Measurements from ENCODE around the gene KRTAP29-1.
"Not testable (repeated sequence)": the region's sequence is repeated elsewhere in the genome, so short reads cannot be mapped to it uniquely, and the experiment has no call there.

KRTAP29-1 gene, protein sequence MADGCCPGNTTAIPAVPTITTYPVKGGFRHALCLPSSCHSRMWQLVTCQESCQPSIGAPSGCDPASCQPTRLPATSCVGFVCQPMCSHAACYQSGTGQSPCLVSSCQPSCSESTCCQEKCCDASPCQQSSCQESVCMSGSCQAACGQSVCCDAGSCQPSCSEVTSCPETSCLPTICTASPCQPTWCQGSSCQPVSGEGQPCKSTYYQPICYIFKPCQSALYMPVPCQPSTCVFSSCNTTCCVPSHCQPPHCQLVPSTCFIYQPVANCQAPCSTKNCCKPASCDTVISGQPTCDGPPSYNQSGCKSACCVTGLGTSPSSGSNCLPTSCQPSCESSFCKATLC

DNA sequence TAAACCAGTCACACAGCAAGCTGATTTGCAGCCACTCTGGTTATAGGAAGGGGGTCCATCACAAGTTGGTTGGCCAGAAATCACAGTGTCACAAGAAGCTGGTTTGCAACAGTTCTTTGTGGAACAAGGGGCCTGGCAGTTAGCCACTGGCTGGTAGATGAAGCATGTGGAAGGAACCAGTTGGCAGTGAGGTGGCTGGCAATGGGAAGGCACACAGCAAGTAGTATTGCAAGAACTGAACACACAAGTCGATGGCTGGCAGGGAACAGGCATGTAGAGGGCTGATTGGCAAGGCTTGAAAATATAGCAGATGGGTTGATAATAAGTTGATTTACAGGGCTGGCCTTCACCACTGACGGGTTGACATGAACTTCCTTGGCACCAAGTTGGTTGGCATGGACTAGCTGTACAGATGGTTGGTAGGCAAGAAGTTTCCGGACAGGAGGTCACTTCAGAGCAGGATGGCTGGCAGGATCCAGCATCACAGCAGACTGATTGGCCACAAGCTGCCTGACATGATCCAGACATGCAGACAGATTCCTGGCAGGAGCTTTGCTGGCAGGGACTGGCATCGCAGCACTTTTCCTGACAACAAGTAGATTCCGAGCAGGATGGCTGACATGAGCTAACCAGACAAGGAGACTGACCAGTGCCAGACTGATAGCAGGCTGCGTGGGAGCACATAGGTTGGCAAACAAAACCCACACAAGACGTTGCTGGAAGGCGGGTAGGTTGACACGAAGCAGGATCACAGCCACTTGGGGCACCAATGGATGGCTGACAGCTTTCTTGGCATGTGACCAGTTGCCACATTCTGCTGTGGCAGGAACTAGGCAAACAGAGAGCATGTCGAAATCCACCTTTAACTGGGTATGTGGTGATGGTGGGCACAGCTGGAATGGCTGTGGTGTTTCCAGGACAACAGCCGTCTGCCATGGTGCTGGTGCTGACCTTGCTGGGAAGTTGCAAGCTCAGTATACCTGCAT, at the start of gene KRTAP29-1:
KRTAP29-1 (minus strand) TSS at position 936 of the 986 bp plus-strand sequence; CDS start at position 936, 0 bp downstream.
- no peak for DNase-seq (ENCODE audit: low spot score)

DNA sequence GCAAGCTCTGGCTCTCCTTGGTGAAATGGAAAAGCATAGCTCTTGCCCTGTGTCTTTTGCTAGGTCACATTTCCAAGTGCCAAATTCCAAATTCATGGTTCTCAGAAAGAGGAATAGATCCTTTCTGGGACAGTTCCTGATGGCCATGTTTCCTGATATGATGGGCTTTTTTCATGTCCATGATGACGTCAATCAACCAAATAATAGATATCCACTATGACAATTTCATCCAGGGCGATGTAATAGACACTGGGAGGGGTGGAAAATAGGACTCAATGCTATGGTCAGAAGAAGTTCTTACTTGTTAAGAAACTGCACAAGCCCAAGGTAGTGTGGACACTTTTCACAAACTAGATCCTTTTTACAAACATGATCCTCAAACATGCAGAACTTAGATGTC, 48.5 kb upstream of the KRTAP29-1 start:
- no peak for DNase-seq (ENCODE audit: low spot score)

DNA sequence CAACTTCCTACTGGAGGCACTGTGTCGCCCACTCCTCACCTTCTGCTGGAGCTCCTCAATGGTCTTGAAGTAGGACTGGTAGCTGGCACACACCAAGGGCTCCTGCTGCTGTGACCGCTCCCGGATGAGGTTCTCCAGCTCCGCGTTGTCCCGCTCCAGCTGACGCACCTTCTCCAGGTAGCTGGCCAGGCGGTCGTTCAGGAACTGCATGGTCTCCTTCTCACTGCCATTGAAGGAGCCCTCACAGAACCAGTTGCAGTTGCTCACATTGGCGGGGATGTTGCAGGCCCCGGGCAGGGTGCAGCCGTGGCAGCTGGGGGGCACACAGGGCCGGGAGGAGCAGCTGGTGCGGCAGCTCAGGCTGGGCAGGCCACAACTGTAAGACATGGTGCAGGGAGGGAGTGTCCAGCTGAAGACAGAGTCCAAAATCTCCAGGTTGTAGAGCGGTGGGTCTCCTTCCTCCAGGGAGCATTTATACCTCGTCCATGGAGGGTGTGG, 47.8 kb upstream of the KRTAP29-1 start, which contains the start of gene KRT33A:
KRT33A (minus strand) TSS at position 448 of the 498 bp plus-strand sequence; CDS start at position 387, 61 bp downstream.
- not testable (repeated sequence) for DNase-seq (ENCODE audit: low spot score)

DNA sequence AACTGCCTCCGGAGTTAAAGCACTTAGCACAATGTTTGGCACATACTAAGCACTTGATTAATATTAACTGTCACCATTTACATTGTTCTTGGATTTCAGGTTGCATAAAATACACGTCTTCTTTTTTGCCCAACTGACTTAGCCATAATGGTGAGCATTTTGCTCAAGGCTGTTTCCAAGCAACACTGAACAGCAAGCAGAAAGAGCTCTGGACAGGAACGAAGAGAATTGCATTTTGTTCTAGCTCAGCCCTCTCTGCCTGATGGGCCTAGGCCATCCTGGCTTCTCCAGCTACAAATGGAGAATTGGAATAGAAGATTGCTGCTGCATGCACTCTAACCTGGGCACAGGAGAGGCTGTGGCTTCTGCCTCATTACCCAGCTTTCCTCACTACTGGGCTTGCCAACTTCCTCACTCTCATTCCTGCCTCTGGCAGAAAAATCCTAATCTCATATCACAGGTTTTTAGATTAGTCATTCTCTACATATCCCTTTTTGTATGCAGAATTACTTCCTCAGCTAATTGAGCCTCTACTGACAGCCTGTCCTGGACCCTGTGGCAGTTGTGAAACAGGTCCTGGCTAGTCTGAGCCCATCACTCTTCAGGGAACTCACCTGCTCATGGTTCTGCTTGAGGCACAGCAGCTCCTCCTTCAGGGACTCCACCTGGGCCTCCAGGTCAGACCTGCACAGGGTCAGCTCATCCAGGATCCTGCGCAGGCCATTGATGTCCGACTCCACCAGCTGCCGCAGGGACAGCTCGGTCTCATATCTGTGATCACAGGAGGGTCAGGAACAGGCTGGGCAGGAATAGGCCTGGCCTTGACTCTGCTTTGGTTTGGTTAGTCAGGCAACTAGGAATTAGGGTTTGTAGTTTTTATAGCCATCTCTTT, 45.5 kb upstream of the KRTAP29-1 start:
- no peak for DNase-seq (ENCODE audit: low spot score)

DNA sequence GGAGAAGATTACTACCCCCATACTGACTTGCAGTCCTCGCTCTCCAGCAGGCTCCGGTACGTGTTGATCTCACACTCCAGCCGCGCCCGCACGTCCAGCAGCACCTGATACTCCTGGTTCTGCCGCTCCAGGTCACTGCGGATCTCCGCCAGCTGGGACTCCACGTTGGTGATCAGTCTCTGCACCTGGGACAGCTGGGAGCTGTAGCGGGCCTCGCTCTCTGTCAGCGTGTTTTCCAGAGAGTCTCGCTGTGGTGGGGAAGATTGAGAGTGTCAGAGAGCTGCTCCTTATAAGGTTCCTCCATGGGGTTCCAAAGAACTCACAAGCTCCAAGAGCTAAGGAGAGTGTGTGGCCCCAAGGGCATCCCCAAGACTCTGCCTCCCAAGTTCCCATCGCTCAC, 43.8 kb upstream of the KRTAP29-1 start:
- DNase-seq (ENCODE audit: low spot score) = not testable (repeated sequence)

DNA sequence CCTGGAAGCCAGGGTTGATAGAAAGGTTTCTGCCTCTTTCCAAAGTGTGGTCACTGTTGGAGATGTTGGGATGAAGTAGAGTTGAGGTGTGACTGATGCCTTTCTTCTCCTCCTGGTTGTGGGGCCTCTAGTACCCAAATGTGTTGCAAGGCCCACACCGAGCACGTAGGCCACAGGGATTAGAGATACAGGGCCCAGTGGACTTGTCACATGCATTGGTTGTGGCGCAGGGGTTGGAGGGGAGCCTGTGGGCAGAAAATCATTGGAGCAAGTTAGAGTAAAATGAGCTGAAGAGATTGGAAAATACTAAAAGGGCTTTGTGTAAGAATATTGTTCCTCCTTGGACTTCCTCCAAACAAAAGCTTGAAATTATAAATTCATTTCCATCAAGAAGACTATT, 43.3 kb upstream of the KRTAP29-1 start:
- DNase-seq (ENCODE audit: low spot score) = no peak

DNA sequence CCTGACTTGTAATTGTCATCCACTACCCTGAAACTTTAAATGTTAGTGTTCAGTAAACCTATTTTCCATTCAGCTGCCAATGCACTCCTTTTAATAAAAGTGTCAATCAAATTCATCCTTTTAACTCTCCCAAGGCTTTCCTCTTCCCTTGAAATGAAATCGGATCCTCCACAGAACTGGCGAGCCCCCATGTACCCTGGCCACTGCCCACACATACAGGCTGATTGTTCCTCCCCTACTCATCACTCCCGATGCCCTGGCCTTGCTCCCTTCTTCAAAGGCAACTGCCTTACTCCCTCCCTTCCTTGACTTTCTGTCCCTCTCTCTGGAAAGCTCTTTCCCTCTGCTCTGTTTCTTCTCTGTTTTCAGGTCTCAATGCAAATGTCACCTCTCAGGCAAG, 40.4 kb upstream of the KRTAP29-1 start:
- DNase-seq (ENCODE audit: low spot score) = no peak

DNA sequence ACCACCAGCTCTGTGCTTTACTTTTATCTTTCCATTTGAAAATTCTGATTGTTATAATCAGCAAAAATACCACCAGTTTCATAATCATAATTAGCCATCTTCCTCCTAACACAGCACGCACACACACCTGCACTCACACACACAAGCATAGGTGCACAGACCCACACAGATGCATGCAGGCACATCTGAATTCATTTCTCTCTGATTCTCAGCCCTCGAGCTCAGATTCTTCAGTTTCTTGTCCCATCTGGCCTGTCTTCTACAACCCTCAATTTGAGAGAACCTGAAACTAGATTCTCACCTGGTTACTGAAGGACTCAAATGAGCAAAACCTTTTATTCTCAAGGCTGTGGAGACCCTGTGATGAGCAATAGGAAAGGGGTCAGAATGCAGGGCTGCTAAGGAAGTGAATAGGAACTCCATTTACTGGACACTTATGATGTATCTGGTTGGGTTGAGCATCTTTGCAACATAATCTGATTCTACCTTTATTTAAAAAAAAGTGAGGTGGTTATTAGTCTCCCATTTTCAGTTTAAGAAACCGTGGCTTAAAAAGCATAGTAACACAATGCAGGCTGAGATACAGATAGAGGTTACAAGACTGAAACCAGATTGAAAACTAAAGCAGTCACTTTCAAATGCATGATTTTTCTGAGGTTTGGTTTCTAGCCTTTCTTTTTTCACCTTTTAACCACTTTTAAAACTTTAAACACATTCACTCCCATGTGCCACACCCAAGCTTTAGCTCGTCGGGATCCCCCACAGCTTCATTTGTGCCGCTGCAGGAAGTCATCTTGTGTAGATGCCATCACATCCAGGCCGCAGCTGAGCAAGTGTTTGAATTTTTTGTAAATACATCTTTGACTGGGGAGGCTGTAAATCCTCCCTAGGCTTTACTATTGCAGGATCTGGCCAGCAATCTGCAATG, 38.5 kb upstream of the KRTAP29-1 start:
- DNase-seq (ENCODE audit: low spot score) = no peak

DNA sequence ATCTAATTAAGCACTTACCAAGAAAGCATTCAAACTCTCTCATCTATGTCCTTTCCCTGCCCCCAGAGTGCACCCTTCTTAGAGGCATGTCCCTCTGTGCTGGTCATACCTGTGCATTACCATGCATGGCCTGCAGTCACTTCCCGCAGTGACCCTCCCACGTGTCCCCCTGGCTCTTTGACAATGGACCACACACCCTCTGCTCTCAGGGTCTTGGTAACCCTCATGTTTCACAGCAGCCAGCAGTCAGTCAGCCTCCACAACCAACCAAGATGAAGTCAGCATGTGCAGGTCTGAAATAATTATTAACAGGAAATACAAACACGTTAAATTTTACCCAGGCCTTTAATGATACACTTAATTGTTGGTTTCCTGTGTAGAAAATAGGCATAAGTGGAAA, 37.8 kb upstream of the KRTAP29-1 start:
- no peak for DNase-seq (ENCODE audit: low spot score)

DNA sequence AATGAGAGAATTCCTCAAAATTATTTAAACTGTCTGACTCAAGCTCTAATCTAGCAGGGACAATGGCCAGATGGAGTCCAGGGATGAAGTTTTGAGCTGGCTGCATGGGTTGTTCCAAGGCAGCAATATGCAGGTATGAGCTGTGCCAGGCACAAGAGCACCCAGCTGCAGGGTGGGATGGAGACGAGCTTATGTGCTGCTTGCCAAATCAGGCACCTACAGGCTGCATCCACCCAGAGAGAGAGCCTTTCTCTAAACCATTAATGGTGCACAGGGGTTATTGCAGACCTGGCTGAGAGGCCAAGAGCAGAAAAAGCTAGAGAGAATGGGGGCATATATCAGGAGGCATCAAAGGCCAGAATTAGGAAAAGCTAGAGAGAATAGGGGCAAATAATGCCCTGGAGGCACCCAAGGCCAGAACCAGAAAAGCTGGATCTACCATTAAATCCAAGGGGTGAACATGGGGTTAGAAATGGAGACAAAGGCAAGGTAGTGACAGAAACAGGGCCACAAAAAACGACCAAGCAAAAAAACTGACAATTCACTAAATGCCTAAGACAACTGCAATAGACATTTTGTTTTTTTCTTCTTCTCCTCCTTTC, 37.0 kb upstream of the KRTAP29-1 start:
- no peak for DNase-seq (ENCODE audit: low spot score)

DNA sequence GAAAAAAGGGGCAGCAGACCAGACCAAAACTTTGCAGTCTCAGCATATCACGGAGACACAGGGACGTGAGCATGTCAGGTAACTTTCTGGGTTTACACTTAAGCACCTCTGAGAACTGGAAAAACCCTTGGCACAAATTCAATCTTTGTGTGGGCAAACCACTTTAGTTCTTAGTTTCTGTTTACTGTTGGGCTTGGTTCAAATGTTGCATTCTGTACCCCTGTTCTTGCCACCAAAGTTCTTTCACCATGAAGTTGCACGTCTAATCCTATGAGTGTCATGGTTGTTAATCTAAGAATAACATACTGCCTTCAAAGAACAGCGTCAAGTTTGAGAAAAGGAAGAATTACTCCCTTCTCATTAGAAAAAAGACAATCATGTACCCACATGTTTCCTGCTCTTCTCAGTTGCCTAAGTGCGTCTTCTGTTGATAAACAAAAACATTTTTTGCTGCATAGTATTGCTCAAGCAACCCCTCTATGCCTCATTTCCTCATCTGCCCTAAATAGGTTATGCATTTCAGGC, 36.4 kb upstream of the KRTAP29-1 start:
- DNase-seq (ENCODE audit: low spot score) = no peak

DNA sequence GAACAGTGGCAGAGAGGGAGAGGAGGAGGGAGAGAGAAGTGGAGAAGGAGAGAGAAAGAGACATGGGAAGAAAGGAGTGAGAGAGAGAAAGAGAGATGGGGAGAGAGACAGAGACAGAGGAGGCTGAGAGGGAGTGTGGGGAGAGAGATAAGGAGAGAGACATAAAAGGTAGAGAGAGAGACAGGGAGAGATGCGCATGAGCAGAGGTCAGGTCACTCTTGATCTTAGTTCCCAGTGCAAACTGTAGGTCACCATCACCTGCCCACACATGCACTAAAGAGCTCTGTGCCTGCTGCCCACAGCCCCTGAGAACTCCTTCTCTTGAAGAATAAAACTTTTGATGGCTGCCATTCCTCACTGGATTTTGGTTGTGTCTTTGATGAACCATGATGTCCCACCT, 33.1 kb upstream of the KRTAP29-1 start:
- DNase-seq (ENCODE audit: low spot score) = no peak

DNA sequence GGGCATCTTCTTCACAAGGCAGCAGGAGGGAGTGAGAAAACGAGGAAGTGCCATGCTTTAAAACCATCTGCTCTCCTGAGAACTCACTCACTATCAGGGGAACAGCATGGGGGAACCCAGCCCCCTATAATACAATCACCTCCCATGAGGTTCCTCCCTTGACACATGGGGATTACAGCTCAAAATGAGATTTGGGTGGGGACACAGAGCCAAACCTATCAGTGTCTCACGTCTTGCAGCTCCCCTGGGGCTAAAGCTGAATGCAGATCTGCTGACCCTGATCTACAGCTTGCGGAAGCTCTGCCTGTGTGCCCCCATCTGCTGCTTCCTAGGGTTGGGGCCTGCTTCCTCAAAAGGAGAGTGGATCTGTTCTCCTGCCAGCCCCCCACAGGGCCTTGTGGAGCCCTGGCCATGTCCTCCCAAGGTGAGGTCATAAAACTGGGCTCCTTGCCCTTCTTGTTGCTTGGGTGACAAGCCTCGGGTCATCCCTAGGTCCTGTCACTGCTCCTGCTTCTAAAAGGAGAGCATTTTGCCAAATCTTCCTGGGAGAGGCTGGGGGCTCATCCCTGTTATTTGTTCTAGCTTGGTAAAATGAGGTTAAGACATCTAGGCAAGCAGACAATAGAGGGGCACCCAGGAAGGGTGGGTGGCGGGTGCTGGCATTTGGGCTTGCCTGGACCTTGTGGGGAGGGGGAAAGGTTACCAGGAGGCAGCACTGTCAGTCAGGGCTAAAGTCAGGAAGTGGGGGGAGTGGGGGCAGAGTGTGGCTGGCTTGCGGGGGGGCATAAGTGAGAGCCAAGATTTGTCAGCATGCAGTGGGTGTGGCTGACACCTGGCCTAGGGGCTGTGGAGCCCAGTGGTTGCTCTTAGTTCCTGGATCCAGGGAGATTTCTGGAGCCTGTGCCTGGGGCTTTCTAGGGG, 32.0 kb upstream of the KRTAP29-1 start:
- DNase-seq (ENCODE audit: low spot score) = no peak

DNA sequence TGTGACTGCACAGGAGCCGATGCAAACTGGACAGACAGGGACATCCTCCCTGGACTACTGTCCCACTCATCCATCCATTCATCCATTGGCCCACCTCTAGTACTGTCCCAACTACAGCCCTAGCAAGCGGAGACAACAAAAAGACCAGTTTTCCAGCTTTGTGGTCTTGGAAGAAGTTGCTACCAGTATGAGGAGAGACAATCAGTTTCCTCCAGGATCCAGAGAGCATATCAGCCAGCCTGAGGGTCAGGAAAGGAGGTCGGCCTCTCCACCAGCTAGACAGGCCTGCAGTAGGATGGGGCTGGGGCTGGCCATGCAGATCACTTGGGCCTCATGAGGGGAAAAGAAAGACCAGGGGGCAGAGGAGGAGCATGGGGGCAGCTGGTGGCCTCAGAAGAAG, 31.2 kb upstream of the KRTAP29-1 start:
- DNase-seq (ENCODE audit: low spot score) = no peak

DNA sequence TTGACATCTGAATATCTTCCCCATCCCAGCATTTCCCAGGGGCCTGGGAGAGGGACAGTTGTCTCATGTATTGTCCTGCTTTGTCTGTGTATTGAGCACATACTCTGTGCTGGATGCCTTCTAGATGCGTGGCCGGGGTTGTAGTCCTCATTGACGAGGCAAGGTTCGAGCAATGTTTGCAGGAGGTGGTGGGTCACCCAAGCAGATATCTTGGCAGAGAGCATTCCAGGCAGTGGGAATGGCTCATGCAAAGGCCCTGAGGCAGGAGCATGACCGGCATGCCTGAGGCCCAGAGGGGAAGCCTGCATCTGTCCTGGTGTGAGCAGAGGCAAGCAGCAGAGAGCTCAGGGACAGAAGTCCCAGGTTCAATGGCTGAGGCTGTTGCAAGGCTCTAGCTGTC, 30.4 kb upstream of the KRTAP29-1 start:
- no peak for DNase-seq (ENCODE audit: low spot score)

DNA sequence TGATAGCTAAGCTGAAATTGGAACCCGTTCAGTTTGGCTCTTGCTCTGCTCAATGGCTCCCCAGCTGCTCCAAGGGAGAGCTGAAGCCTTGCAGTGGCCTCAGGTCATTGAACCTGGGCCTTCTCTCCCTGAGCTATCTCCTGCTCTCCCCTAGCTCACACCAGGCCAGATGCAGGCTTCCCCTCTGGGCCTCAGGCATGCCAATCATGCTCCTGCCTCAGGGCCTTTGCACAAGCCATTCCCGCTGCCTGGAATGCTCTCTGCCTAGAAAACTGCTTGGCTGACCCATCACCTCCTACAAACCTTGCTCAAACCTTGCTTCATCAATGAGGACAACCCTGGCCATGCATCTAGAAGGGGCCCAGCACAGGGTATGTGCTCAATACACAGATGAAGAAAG, 29.6 kb upstream of the KRTAP29-1 start:
- no peak for DNase-seq (ENCODE audit: low spot score)

DNA sequence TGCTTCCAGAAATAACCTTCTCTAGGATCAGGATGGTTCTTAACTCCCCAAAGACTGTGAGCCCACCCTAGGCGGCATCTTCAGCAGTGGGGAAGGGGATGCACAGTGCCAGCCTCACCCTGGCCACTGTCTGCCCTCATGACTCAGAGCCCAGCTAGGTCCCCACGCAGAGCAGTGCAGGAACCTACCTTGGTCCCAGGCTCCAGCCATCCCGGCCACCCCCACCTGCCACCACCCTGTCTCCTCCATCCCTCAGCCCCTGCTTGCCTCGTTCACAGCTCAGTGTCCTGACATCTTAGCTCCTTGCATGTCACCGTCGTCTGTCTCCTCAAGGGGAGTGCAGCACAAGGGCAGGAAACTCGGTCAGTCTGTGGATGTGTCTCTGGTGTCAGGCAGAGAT, 29.0 kb upstream of the KRTAP29-1 start:
- no peak for DNase-seq (ENCODE audit: low spot score)

DNA sequence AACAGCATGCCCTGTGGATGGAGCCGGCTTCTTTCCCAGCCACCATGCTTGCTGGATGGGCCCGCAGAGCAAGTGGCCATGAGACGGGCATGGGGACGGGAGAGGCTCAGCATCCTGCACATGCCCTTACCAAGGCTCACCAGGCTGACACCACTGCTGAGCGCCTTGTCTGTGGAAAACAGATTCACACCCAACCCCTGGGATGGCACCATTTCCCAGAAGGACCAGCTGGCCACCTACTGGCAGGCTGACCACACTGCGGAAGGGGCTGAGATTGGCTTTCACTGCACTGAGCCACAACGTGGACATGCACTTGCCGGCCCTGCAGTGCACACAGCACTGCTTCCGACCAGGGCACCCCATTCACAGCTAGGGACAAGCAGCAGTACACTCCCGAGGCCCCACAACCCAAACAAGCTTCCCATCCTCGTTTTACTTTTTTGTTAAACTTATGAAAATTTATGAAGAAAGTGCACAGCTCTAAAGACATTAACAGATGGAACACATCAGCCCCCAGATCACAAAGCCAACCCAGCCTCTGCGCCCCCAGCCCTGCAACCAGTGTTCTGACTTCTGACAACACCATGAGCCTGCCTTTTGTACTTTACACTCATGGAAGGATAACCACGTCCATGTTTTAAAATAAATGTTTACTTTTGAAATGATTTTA, 26.8 kb upstream of the KRTAP29-1 start:
- no peak for DNase-seq (ENCODE audit: low spot score)
